Epithelial cell of proximal tubule (primary cell): ENCODE results near the gene CHN1. TPM values are rescaled to one million over a fixed set of nuclear protein-coding genes. Genes with fewer than 3 reads are reported as not detected.

Experiments used
- DNase-seq: peaks from one replicate; pipeline ENCODE4 v3.0.0-alpha.2; 2011; ENCODE audit warnings: low read depth
- H3K4me3 ChIP-seq: 2 replicates; pipeline ENCODE4 v1.5.1; 2011; ENCODE audit warnings: low read depth, mild to moderate bottlenecking, low read length
- CTCF ChIP-seq: conservative IDR thresholded peaks from 2 replicates; pipeline ENCODE4 v1.5.1; 2012; ENCODE audit warnings: low read depth, mild to moderate bottlenecking, low read length
- total RNA-seq: library from RNA; depleted of rRNA; stranded (reverse); fragments of >200 nt; gene quantifications from 2 replicates; pipeline ENCODE4 v1.2.3, GENCODE V29; 2015

CHN1 gene
- total RNA-seq, 1 donor from 2014 or later = 22.5 TPM

- peak; percentile 56 for DNase-seq
- H3K4me3 ChIP-seq = no peak overlapping the region
- TF ChIP-seq CTCF = no peak
Observed at GRCh38 chr2:174931724-174932123, 73.5 kb downstream of the CHN1 start.

DNA sequence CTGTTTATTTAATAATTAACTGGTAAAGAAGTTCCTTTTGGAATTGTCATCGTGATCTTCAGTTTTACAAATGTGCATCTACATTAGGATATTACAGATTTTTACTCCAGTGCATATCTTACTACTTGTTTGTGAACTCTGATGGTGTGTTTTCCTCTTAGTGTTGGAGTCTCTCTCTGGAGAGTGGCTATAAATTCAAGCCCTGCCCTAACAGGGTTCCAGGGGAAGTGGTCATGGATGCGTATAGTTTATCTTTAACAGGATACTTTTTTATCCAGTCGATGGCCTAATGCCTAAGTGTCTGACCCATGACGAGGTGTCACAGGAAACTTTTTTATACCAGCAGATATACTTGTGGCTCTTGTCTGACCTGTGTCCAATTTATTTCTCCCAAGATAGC is 75.4 kb downstream of the CHN1 start:
- TF ChIP-seq CTCF = no peak
- peak; percentile 69 for DNase-seq
- no peak overlapping the region for H3K4me3 ChIP-seq

DNA sequence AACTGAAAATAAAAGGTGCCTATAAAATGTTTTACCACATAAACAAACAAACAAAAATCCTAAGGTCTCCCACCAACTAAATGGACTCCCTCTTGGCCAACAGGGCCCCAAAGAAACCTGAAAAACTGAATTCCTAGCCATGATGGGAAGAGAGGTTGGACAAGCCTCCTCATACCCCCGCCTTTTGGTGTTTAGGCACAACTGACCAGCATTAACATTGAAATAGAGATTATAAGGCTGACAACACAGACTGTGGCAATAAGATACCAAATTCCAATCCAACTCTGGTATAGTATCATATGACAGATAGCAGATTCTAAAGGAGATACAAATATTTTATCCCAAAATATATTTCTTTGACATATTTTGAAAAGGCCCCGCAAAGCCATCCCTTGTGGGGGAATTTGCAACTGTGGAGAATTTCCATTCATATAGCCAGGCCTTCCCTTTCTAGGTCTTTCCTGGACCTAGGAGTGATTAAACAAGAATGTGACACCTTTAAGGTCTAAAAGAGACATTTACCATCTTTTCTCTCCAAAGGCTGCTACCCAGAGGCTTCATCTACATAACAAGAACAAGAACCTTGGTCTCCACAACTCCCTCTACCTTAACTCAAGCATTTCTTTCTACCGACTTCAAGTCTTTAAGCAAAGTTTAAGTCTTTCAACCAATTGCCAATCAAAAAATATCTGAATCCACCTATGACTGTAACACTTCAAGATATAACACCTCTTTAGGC is 80.0 kb downstream of the CHN1 start:
- no peak for DNase-seq
- no peak for TF ChIP-seq CTCF
- H3K4me3 ChIP-seq = no peak overlapping the region

DNA sequence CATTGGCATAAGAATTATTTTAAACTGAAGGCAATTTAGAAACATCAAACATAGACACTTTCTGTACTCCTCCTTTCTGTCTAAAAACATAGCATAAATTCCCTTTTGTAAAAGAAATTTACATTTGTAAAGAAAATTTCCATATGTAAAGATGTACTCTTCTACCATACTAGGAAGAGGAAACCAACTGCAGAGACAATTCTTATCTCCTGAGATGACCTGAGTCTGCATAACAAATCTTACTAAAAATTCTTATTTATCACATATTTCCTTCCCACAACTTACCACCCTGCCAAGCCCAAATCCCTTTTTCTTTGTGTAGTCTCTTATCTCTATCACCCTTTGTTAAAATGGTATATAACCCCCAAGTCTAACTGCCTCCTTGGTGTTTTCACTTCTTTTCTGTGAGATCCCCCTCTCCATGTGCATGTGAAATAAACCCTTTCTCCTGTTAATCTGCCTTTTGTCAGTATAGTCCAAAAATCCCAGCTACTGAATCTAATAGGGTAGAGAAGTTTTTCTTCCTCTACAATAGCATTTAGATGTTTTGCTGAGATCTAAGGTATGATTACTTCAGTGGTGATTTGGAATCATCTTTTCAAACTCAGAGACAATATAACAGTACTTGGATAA is 81.0 kb downstream of the CHN1 start:
- no peak overlapping the region for H3K4me3 ChIP-seq
- DNase-seq = no peak
- TF ChIP-seq CTCF = no peak

GRCh38 chr2:174919947-174920595 is 85.1 kb downstream of the CHN1 start:
- no peak for DNase-seq
- no peak overlapping the region for H3K4me3 ChIP-seq

GRCh38 chr2:174918886-174919526 is 86.2 kb downstream of the CHN1 start:
- H3K4me3 ChIP-seq = no peak overlapping the region
- no peak for TF ChIP-seq CTCF
- DNase-seq = no peak

More at GRCh38 chr2:174919947-174920595, 85.1 kb downstream of the CHN1 start:
- TF ChIP-seq CTCF = no peak
